Epithelial cell of esophagus (primary cell): Measurements from ENCODE around the gene RPL18.
"Not testable (repeated sequence)": the region's sequence is repeated elsewhere in the genome, so short reads cannot be mapped to it uniquely, and the experiment has no call there.

Source experiments
- DNase-seq: peaks from one replicate; pipeline ENCODE4 v3.0.0; 2010; ENCODE audit warnings: low read depth
- H3K4me3 ChIP-seq: 2 replicates; pipeline ENCODE4 v1.5.1; 2011; ENCODE audit warnings: mild to moderate bottlenecking, low read length, control low read depth
- TF ChIP-seq, protein P1 (sequence below): IDR thresholded peaks from 2 replicates; pipeline ENCODE4 v1.5.1; 2011; ENCODE audit warnings: low read depth, mild to moderate bottlenecking, low read length, control low read depth, inconsistent platforms; ENCODE audit not compliant: insufficient read depth; ENCODE audit errors: missing control alignments

Gene RPL18

DNA sequence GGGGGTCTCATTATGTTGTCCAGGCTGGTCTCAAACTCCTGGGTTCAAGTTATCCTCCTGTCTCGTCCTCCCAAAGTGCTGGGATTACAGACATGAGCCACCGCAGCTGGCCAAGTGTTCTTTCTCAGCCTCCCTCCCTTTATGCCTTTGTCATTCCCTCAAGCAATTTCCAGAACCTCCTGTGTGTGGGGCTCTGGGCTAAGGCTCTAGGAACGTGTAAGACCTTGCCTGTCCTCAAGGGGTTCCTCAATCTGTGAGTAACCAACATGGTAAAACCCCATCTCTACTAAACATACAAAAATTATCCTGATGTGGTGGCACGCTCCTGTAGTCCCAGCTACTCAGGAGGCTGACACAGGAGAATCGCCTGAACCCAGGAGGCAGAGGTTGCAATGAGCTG lies 28.0 kb downstream of the RPL18 start:
- TF ChIP-seq, protein P1, sequence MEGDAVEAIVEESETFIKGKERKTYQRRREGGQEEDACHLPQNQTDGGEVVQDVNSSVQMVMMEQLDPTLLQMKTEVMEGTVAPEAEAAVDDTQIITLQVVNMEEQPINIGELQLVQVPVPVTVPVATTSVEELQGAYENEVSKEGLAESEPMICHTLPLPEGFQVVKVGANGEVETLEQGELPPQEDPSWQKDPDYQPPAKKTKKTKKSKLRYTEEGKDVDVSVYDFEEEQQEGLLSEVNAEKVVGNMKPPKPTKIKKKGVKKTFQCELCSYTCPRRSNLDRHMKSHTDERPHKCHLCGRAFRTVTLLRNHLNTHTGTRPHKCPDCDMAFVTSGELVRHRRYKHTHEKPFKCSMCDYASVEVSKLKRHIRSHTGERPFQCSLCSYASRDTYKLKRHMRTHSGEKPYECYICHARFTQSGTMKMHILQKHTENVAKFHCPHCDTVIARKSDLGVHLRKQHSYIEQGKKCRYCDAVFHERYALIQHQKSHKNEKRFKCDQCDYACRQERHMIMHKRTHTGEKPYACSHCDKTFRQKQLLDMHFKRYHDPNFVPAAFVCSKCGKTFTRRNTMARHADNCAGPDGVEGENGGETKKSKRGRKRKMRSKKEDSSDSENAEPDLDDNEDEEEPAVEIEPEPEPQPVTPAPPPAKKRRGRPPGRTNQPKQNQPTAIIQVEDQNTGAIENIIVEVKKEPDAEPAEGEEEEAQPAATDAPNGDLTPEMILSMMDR = peak; percentile 7
- H3K4me3 ChIP-seq = no peak overlapping the region
- peak; percentile 42 for DNase-seq

DNA sequence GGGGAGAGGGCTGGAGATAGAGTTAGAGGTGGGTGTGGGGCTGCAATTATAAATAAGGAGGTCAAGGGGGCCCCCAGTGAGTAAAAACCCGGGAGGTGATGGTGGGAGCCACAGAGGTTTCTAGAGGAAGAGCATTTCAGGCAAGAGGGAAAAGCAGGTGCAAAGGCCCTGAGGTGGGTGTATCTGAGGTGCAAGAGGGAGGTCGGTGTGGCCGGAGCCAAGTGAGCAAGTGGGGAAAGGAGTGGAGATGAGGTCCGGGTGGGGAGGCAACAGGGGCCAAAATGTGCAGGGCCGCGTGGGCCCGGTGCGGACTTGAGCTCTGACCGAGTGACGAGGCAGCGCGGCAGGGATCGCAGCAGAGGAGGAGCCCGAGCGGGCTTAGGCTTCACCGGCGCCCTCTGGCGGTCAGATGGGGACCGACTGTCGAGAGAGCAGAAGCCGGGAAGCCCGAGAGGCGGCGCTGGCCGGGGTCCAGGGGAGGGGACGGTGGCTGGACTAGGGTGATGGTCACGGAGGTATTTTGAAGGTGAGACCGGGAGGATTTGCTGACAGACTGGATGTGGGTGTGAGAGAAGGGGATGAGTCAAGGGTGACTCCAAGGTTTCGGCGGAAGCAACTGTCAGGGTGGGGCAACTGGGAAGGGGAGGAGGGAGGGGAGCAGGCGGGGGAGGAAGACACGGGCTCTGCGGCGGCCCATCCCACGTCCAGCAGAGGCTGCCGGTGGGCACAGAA lies 30.1 kb downstream of the RPL18 start:
- TF ChIP-seq, protein P1 = peak; percentile 89
- no peak overlapping the region for H3K4me3 ChIP-seq
- peak; percentile 99 for DNase-seq

GRCh38 chr19:48587387-48587786 lies 31.6 kb downstream of the RPL18 start:
- TF ChIP-seq, protein P1 = no peak
- H3K4me3 ChIP-seq = no peak overlapping the region
- DNase-seq = no peak

- no peak for DNase-seq
- H3K4me3 ChIP-seq = no peak overlapping the region
- TF ChIP-seq, protein P1 = no peak
These were observed 36.8 kb downstream of the RPL18 start for GRCh38 chr19:48582168-48582567.

- TF ChIP-seq, protein P1 = no peak
- no peak overlapping the region for H3K4me3 ChIP-seq
- no peak for DNase-seq
These were observed 40.1 kb downstream of the RPL18 start for GRCh38 chr19:48578891-48579290.

DNA sequence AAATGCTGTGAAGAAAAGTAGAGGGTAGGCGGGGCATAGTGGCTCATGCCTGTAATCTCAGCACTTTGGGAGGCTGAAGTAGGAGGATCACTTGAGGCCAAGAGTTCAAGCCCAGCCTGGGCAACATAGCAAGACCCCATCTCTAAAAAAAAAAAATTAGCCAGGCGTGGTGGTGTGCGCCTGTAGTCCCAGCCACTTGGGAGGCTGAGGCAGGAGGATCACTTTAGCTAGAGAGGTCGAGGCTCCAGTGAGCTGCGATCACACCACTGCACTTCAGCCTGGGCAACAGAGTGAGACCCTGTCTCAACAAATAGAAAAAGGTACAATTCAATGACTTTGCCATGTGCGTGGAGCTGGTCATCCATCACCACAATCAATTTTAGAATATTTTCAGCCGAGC lies 41.1 kb downstream of the RPL18 start:
- not testable (repeated sequence) for H3K4me3 ChIP-seq, DNase-seq

DNA sequence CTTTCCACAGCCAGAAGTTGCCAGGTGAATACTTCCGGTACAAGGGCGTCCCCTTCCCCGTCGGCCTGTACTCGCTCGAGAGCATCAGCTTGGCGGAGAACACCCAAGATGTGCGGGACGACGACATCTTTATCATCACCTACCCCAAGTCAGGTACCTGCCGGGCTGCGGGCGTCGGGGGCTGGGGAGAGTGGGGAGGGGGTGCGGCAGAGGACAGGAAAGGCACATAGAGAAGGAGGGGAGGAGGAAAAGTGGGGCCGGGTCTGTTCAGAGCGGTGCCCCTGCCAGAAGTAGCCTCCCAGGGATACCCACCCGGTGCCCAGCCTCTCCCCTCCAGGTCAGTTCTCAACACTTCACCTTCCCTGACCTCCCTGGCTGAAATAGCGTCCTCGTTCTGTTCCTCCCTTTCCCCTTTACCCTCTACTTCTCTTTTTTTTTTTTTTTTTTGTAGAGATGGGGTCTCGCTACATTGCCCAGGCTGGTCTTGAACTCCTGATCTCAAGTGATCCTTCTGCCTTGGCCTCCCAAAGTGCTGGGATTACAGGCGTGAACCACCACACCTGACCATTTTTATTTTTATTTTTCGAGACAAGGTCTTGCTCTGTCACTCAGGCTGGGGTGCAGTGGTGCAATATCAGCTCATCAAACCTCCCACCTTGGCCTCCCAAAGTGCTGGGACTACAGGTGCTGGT lies 42.9 kb downstream of the RPL18 start:
- DNase-seq = no peak
- TF ChIP-seq, protein P1 = no peak
- H3K4me3 ChIP-seq = no peak overlapping the region
